ENCODE data around the gene TMEM115. TPM values are rescaled to one million over a fixed set of nuclear protein-coding genes. Genes with fewer than 3 reads are reported as not detected.

TMEM115 gene
- total and polyA plus RNA-seq, 2 experiments from 2014 or later, result 17.8 to 49.2 TPM

- Mint-ChIP-seq H3K4me3 (peak overlapping the region; percentile 93), H3K4me1 (peaks cover 22% of the 10 kb centered on the region), H3K36me3 (ENCODE audit: low read depth) (peaks cover 8% of the 10 kb centered on the region), H3K27me3 (ENCODE audit: insufficient read depth, low read depth, poor library complexity) (peaks cover 10% of the 10 kb centered on the region), H3K9me3 (no peaks in the 10 kb centered on the region; the same call in 2 of the 3 replicates), H3K27ac (peak overlapping the region; percentile 80; the same call in 1 of the 2 replicates)
- peaks cover 24% of the 10 kb centered on the region for H4K20me1 ChIP-seq (replicated peaks; ENCODE audit: insufficient read depth)
- H3K27me3 ChIP-seq (ENCODE audit: insufficient read depth), result peaks cover 3% of the 10 kb centered on the region; the same call in 1 of the 2 replicates
- no peaks in the 10 kb centered on the region for H3K36me3 ChIP-seq (ENCODE audit: insufficient read depth)
- no peak for TF ChIP-seq EZH2 (IDR thresholded peaks at IDR 0.05; ENCODE audit: low read depth, unreplicated experiment)
- DNase-seq (ENCODE audit: low spot score) (no peak), ATAC-seq (no peak)
- no peak overlapping the region for H2AFZ ChIP-seq
- no peak overlapping the region for H3K27ac ChIP-seq (ENCODE audit: low read depth)
- H3K4me1 ChIP-seq (ENCODE audit: insufficient read depth), result peaks cover 10% of the 10 kb centered on the region; the same call in 1 of the 2 replicates
- peak overlapping the region; percentile 75 for H3K4me3 ChIP-seq
- H3F3A ChIP-seq (replicated peaks; ENCODE audit: low read depth), result no peaks in the 10 kb centered on the region
- H3K79me2 ChIP-seq (replicated peaks; ENCODE audit: insufficient read depth), result peaks cover 21% of the 10 kb centered on the region
- peak overlapping the region; percentile 92 for H3K4me2 ChIP-seq
- H3K9me2 ChIP-seq (ENCODE audit: insufficient read depth), result no peaks in the 10 kb centered on the region
These were observed 888 bp downstream of the TMEM115 start for GRCh38 chr3:50358355-50358910.

- Mint-ChIP-seq H3K9me3 (no peaks in the 10 kb centered on the region; the same call in 2 of the 3 replicates), H3K27ac (no peak overlapping the region), H3K4me1 (peaks cover 22% of the 10 kb centered on the region), H3K36me3 (ENCODE audit: low read depth) (peaks cover 8% of the 10 kb centered on the region), H3K4me3 (peak overlapping the region; percentile 93), H3K27me3 (ENCODE audit: insufficient read depth, low read depth, poor library complexity) (peaks cover 8% of the 10 kb centered on the region)
- Histone ChIP-seq H3K4me3 (peak overlapping the region; percentile 75), H3K9me2 (ENCODE audit: insufficient read depth) (no peaks in the 10 kb centered on the region), H2AFZ (no peak overlapping the region), H3K36me3 (ENCODE audit: insufficient read depth) (no peaks in the 10 kb centered on the region), H3K4me1 (ENCODE audit: insufficient read depth) (peaks cover 10% of the 10 kb centered on the region; the same call in 1 of the 2 replicates), H3K79me2 (replicated peaks; ENCODE audit: insufficient read depth) (peaks cover 21% of the 10 kb centered on the region), H3F3A (replicated peaks; ENCODE audit: low read depth) (no peaks in the 10 kb centered on the region), H3K27ac (ENCODE audit: low read depth) (no peak overlapping the region), H3K27me3 (ENCODE audit: insufficient read depth) (peaks cover under 1% of the 10 kb centered on the region; the same call in 1 of the 2 replicates), H4K20me1 (replicated peaks; ENCODE audit: insufficient read depth) (peaks cover 24% of the 10 kb centered on the region), H3K4me2 (peak overlapping the region; percentile 92)
- no peak for ATAC-seq
- DNase-seq (ENCODE audit: low spot score), result no peak
- TF ChIP-seq ZNF331 (CRISPR knock-in tag; IDR thresholded peaks at IDR 0.05; ENCODE audit: low read depth), result no peak
- TF ChIP-seq ZNF114 (CRISPR knock-in tag; IDR thresholded peaks at IDR 0.05), result no peak
- no peak for TF ChIP-seq CREB1 (CRISPR knock-in tag; IDR thresholded peaks at IDR 0.05; ENCODE audit: low read depth)
- no peak for TF ChIP-seq JUNB (IDR thresholded peaks at IDR 0.05; ENCODE audit: unreplicated experiment)
- TF ChIP-seq REST (IDR thresholded peaks at IDR 0.05; ENCODE audit: unreplicated experiment), result no peak
- no peak for TF ChIP-seq EZH2phosphoT487 (IDR thresholded peaks at IDR 0.05; ENCODE audit: unreplicated experiment)
- no peak for TF ChIP-seq STAT1 (IDR thresholded peaks at IDR 0.05; ENCODE audit: unreplicated experiment)
- no peak for TF ChIP-seq CTCF (conservative IDR thresholded peaks at IDR 0.05; ENCODE audit: low read depth in 2 of 2)
- no peak for TF ChIP-seq ETS1 (IDR thresholded peaks at IDR 0.05)
These were observed 1.8 kb downstream of the TMEM115 start for GRCh38 chr3:50357481-50357880.

Measured in GM23338 (cell line).